GM18511 (cell line): ENCODE results near the gene RFPL3.
"Not testable (repeated sequence)": the region's sequence is repeated elsewhere in the genome, so short reads cannot be mapped to it uniquely, and the experiment has no call there.

Experiments used
- ATAC-seq: cut with Tn5 transposase; IDR thresholded peaks from one replicate; pipeline ENCODE4 v1.9.1; 2021; ENCODE audit warnings: mild to moderate bottlenecking, moderate library complexity; ENCODE audit not compliant: unreplicated experiment

The RFPL3 gene

GRCh38 chr22:32329202-32329645 is 28.4 kb upstream of the RFPL3 start:
- no peak for ATAC-seq

GRCh38 chr22:32331236-32331917 is 26.3 kb upstream of the RFPL3 start:
- no peak for ATAC-seq

- no peak for ATAC-seq
Measured at GRCh38 chr22:32331918-32332725, 25.5 kb upstream of the RFPL3 start.

GRCh38 chr22:32333141-32333768 is 24.4 kb upstream of the RFPL3 start:
- ATAC-seq = no peak

GRCh38 chr22:32333769-32334659 is 23.7 kb upstream of the RFPL3 start:
- no peak for ATAC-seq

GRCh38 chr22:32334660-32335365 is 22.9 kb upstream of the RFPL3 start:
- ATAC-seq = no peak

GRCh38 chr22:32335471-32335870 is 22.2 kb upstream of the RFPL3 start:
- no peak for ATAC-seq

- no peak for ATAC-seq
Measured at GRCh38 chr22:32336121-32336603, 21.5 kb upstream of the RFPL3 start.

- ATAC-seq = no peak
Measured at GRCh38 chr22:32336771-32337424, 20.8 kb upstream of the RFPL3 start.

GRCh38 chr22:32337425-32337824 is 20.2 kb upstream of the RFPL3 start:
- ATAC-seq = not testable (repeated sequence)

- no peak for ATAC-seq
Measured at GRCh38 chr22:32338757-32339156, 18.9 kb upstream of the RFPL3 start.

GRCh38 chr22:32339190-32340012 is 18.3 kb upstream of the RFPL3 start:
- ATAC-seq = no peak

- no peak for ATAC-seq
Measured at GRCh38 chr22:32340411-32340810, 17.3 kb upstream of the RFPL3 start.

- no peak for ATAC-seq
Measured at GRCh38 chr22:32341122-32341740, 16.4 kb upstream of the RFPL3 start.

GRCh38 chr22:32342977-32343376 is 14.7 kb upstream of the RFPL3 start:
- no peak for ATAC-seq

- no peak for ATAC-seq
Measured at GRCh38 chr22:32343941-32344340, 13.7 kb upstream of the RFPL3 start.

GRCh38 chr22:32348031-32348611 is 9.5 kb upstream of the RFPL3 start:
- ATAC-seq = no peak

- ATAC-seq = not testable (repeated sequence)
Measured at GRCh38 chr22:32351875-32352274, 5.8 kb upstream of the RFPL3 start.
